ENCODE results near the gene SPIC.

SPIC gene

DNA sequence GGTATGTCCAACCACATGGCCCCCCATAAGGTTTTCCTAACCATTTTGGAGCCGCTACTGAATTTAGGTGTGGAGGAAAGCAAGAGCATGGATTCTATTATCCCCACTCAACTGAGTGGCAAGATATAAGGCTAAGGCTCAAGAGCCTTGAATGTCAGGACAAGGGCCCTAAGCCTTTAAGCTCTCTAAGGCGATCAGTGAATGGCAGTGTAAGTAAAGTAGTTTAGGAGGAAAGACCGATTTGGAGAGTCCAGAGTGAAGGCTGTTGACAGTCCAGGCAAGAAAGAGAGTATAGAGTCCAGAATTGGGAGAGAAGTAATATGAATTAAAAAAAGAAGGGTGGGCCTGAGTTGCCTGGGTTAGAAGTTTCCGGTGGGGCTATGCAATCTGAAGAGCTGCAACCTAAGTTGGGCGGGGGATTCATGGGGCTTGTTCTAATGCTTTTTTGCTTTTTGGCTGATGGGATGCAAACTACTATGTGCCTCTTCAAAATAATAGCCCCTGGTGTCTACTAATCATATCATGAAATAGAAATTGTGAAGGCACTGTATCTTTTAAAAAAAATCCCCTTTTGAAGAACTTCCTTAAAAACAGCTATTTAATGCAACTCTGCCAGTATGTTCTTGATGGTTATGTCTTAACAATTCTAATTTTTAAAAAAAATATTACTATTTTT is at the start of gene SPIC:
SPIC (plus strand) TSS at position 626 of the 676 bp plus-strand sequence. CDS start 1,569 bp downstream, outside the sequence.
- no peak for TF ChIP-seq CTCF (IDR thresholded peaks at IDR 0.05; ENCODE audit: low read depth, low read length)
- no peak within 1 kb of the TSS for H3K4me3 ChIP-seq (ENCODE audit: low read depth, low read length)

GRCh38 chr12:101430456-101430855 is 44.7 kb upstream of the SPIC start:
- no peak overlapping the region for H3K4me3 ChIP-seq (ENCODE audit: low read depth, low read length)
- no peak for TF ChIP-seq CTCF (IDR thresholded peaks at IDR 0.05; ENCODE audit: low read depth, low read length)

DNA sequence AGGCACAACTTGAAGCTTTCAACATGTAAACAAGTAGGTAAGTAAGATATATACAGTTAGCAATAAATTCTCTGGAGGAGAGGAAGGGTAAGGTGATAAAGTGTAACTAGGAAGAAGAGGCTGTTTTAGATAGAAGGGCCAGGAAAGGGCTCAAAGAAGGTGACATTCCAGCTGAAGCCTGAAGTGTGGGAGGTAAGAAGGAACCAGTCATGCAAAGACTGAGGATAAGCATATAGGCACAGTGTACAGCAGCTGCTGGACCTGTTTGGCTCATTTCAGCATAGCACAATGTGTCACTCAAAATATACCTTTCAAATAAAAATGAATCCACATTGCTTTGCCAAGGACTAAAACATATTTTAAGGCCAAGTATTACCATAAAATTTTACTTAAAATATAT is 39.0 kb upstream of the SPIC start:
- H3K4me3 ChIP-seq (ENCODE audit: low read depth, low read length): no peak overlapping the region
- TF ChIP-seq CTCF (IDR thresholded peaks at IDR 0.05; ENCODE audit: low read depth, low read length): no peak

GRCh38 chr12:101439236-101439635 is 35.9 kb upstream of the SPIC start:
- H3K4me3 ChIP-seq (ENCODE audit: low read depth, low read length): no peak overlapping the region
- no peak for TF ChIP-seq CTCF (IDR thresholded peaks at IDR 0.05; ENCODE audit: low read depth, low read length)

GRCh38 chr12:101441461-101442224 is 33.5 kb upstream of the SPIC start:
- TF ChIP-seq CTCF (IDR thresholded peaks at IDR 0.05; ENCODE audit: low read depth, low read length): no peak
- no peak overlapping the region for H3K4me3 ChIP-seq (ENCODE audit: low read depth, low read length)

- no peak for TF ChIP-seq CTCF (IDR thresholded peaks at IDR 0.05; ENCODE audit: low read depth, low read length)
- H3K4me3 ChIP-seq (ENCODE audit: low read depth, low read length): no peak overlapping the region
These were observed 19.5 kb upstream of the SPIC start for GRCh38 chr12:101455685-101456084.

Measured in WI38 (cell line).